GM21529 (cell line): ENCODE data around the gene C9orf152.
"Not testable (repeated sequence)": the region's sequence is repeated elsewhere in the genome, so short reads cannot be mapped to it uniquely, and the experiment has no call there.

Source experiments
- ATAC-seq: cut with Tn5 transposase; IDR thresholded peaks from one replicate; pipeline ENCODE4 v1.9.1; 2021; ENCODE audit not compliant: unreplicated experiment

Gene C9orf152

DNA sequence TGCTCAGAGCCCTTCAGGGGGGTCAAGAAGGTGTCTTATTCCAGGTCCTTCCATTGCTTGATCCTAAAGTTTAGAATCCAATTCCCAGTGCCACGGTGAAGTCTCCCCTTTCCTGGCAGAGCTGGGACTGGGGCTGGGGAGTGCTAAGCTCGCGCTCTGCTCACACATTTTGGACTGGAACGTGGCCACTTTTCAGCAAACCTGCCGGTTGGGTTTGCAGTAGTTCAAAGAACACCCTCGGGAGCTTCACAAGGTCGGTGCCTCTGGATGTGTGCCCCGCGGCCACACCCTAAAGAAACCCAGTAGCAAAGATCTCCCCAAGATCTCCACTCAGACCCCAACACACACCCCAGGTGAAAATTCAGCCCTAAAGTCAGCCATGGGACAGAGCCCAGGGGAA lies at the start of gene C9orf152:
C9orf152 (minus strand) TSS at position 129 of the 400 bp plus-strand sequence. CDS start 580 bp downstream, outside the sequence.
- ATAC-seq: no peak

DNA sequence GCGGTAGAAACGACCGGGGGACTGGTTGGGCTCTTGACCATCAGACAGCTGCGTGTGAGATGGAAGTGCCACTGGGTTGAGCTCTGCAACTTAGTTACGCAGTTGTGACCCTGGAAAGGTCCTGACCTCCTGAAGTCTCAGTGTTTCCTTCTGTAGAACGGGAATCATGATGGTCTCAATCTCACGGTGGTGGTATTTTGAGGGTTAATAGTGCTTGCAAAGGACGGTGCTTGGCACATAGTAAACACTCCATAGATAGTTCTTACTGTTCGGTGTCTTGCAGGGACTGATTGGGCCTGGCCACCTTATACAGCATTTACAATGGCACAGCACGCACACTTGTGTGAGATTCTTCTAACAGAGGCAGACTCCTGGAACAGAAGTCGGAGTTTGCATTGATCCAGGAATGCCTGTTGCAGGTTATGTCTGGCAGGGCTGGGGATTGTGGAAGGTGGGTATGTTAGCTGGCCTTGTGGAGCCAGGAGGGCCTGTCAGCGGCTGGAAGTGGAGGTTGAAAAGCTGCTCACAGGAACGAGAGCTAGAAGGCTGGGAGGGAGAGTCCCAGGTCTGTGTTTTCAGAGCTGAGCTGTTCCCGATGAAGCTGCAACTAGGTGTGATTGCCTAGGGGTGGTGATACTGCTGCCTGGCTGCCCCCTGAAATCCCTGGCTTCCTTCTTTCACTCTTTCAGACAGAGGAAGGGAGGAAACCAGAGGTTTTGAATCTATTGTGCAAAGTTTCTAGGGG lies 49.3 kb upstream of the C9orf152 start:
- no peak for ATAC-seq

GRCh38 chr9:110256380-110257096 lies 48.6 kb upstream of the C9orf152 start, which contains the start of gene TXN:
Gene TXN, minus strand, starts transcription at chr9:110256507. Its CDS starts 72 bp downstream, at chr9:110256435.
- ATAC-seq: peak; percentile 68

DNA sequence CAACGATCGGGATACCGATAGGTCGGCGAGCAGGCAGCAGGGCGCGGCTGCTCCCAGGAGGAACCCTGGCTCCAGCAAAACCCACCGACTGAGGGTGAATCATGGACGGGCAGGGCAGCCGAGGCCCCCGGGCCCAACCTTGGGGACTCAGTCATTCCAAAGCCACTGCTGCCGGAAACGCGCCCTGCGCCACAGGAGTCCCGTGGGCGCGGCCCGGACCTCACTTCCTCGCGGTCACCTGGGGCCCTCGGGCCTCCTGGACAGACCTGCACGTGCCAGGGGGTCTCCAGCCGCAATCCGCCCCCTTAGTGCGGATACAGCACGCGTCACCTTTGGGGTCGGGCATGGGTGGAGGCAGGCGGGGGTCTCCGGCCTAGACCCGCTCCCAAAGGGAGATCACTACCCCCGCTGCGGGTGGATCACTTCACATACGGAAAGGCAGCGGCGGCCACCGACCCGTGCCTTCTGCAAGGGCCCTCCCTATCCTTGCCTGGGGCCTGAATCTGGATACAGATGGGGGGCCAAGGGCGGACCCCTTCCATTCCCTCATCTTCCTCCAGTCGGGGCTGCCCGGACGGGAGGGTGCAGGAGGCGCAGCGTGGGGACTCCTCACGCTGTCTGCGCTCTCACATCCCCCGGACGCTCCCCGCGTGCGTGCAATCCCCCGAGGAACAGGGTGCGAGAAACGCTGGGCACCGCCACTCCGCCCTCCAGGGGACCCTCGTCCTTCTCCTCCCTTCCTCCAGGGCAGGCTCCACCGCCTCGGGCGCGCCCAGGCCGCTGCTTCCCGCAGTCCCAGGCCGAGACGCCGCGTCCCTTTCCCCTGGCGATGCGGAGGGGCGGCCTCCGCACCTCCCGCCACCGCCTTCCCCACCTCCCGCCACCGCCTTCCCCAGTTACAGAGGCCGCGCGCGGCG lies 47.8 kb upstream of the C9orf152 start:
- peak; percentile 25 for ATAC-seq

DNA sequence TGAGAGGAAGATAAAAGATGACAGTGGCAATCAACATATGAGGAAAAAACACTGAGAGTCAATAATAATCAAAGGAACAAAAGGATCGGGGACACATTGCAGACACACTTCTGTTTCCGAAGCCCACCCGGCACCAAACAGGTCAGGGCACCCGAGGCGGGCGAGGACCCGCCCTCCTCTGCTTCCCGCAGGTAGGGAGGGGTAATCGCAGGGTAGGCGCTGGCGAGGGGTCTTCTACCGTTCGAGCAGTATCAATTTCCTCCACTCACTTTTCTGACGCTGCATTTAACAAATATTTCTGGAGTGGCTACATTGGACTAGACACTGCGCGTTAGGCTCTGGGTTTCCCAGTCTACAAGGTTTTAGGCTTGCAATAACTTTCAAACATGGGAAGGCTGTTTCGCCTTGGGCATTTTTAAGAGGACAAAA lies 47.1 kb upstream of the C9orf152 start:
- no peak for ATAC-seq

GRCh38 chr9:110254500-110254899 lies 46.5 kb upstream of the C9orf152 start:
- ATAC-seq: no peak

DNA sequence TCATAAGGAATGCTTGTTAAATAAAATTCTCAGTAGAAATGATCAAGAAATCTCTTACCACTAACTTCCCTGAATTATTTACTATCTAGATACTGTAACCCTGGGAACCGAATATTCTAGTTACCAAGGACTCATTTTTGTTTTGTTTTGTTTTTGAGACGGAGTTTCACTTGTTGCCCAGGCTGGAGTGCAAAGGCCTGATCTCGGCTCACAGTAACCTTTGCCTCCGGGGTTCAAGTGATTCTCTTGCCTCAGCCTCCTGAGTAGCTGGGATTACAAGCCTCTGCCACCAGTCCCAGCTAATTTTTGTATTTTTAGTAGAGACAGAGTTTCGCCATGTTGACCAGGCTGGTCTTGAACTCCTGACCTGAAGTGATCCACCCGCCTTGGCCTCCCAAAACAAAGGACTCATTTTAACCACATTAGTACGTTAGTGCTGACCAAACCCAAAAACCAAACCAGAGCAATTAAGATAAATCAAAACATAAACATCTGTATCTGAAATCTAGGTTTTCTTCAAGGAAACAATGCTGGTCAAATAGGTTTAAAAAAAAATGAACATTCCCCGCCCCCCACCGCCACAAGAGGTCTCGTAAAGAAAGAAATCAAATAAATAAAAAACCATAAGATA lies 44.7 kb upstream of the C9orf152 start:
- no peak for ATAC-seq

DNA sequence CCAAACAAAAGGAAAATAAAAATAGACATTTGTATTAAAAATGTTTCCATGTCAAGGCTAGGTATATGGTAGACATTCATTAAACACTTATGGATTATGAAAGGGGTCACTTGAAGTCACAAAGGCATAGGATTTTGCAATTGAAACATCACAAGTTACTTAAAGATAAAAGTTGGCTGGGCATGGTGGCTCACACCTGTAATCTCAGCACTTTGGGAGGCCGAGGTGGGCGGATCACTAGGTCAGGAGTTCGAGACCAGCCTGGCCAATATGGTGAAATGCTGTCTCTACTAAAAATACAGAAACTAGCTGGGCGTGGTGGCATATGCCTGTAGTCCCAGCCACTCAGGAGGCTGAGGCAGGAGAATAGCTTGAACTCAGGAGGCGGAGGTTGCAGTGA lies 43.8 kb upstream of the C9orf152 start:
- not testable (repeated sequence) for ATAC-seq

DNA sequence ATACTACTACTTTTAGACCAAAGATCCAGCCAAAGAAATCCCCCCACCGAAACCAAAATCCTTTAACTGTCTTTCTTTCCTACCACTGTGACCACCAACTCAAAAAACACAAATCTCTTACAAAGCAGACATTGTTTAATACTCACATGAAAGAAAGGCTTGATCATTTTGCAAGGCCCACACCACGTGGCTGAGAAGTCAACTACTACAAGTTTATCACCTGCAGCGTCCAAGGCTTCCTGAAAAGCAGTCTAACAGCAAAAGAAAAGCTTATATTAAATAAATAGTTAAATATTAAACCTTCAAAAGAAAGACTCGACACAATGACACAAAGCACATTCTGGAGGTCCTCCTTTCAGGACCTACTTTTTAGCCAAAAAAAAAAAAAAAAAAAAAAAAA lies 43.3 kb upstream of the C9orf152 start:
- no peak for ATAC-seq

DNA sequence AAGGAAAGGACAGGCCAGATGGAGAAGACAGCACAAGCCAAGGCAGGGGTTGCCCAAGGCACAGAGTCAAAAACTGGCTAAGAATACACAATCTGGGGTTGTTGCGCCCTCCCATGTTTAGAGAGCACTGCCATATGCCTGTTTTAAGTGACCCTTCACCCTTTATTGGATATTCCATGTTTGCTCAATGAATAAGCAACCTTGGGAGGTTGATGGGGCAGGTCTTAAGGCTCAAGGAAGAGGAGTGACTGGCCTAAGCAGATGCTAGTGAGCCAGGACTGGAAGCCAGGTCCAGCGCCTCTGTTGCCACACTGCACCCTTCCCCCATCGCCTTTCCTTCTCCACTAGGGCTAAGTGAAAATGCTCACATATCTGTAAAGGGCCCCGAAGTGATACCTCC lies 41.6 kb upstream of the C9orf152 start:
- ATAC-seq: no peak

- no peak for ATAC-seq
Observed at GRCh38 chr9:110248361-110248760, 40.4 kb upstream of the C9orf152 start.

DNA sequence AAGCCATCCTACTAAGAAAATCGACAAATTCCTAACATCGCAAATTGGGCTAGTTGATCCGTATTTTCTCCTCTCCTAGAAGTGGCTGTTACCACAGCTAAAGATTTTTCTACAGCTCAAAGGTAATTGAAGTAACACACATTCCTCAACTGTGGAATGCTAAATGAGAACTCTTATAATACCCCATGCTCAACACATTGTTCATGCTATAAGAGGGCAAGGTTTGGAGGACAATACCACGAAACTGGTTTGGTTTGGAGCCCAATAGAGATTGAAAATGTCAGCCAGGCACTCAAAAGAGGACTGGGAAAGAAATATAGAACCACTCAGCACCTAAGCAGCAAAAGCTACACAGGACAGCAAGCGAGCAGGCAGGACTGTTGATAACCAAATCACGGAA lies 38.3 kb upstream of the C9orf152 start:
- ATAC-seq: no peak

DNA sequence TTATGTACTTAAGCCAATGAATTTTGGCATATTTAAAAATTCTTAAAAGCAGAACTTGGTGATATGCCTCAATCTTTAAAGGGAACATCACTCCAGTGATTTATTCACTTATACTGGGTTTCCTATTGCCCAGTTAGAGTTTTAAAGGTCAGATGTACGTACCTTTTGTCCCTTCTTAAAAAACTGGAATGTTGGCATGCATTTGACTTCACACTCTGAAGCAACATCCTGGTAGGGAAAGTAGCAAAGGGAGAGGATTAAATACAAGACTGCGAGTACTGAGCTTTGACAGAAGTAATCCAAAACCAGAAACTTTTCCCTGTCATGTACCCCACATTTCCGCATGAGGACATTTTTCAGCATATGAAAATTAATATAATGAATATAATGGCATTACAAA lies 36.7 kb upstream of the C9orf152 start:
- no peak for ATAC-seq

- ATAC-seq: no peak
Observed at GRCh38 chr9:110241858-110242321, 33.9 kb upstream of the C9orf152 start.

- ATAC-seq: no peak
Observed at GRCh38 chr9:110241260-110241857, 33.4 kb upstream of the C9orf152 start.

- no peak for ATAC-seq
Observed at GRCh38 chr9:110240198-110240597, 32.2 kb upstream of the C9orf152 start.

DNA sequence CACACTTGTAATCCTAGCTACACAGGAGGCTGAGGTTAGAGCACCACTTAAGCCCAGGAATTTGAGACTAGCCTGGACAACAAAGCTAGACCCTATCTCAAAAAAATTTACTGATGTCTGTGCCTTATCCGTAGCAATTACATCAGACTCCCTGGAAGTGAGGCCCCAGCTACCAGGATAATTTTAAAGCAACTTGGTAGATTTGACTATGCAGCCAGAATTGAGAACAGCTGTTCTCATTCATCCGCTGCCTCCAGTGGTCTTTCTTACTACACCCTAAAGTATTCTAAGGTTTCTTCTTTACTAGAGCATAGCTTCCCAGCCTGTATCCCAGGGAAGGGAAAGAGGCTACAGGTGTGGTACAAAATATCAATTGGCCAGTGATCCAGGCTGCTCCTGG lies 20.4 kb upstream of the C9orf152 start:
- ATAC-seq: no peak

GRCh38 chr9:110224583-110224982 lies 16.6 kb upstream of the C9orf152 start:
- ATAC-seq: no peak

DNA sequence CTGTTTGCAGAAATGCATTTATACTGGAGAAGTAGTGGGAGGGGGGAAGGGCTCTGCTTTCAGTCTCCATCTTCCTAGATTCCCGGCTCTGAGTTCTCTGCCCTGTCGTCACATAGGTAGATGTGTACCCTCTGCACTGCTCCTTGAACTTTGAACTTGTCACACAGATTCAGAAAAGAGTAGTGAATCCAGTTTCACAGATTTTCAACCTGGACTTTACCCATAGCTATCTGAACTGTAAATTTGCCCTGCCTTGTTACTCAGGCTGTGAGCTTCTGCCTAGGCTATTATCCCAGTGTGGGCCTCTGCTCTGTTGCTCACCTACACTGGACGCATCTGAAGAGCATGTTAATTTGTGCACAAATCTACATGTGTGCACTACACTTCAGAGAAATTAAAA lies 12.8 kb upstream of the C9orf152 start:
- ATAC-seq: no peak

DNA sequence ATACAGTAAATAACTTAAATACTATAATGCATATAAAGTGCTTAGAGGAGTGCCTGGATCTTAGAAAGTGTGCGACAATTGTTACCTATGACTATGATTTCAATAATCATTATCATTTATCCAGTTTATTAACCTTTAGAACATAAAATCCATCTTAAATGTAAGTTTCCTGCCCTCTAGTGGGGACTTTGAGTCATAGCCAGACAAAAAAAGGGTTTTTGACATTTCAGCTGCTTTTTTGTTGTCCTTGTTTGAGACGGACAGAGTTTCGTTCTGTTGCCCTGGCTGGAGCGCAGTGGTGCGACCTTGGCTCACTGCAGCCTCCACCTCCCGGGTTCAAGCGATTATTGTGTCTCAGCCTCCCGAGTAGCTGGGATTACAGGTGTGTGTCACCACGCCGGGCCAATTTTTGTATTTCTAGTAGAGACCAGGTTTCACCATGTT lies 9.7 kb upstream of the C9orf152 start:
- no peak for ATAC-seq
